Fibroblast of lung (primary cell): Measurements from ENCODE around the gene PCSK6.

Experiments
- CTCF ChIP-seq, 2 donors: IDR thresholded peaks in 1 of 2; conservative IDR thresholded peaks in 1 of 2; 1 replicate in 1 of 2; 2 replicates in 1 of 2; pipeline ENCODE4 v1.5.1; 2011 to 2012; ENCODE audit warnings: low read length in 2 of 2, control low read depth in 1 of 2, inconsistent platforms in 1 of 2, low read depth in 1 of 2, mild to moderate bottlenecking in 1 of 2
- EZH2 ChIP-seq: IDR thresholded peaks from 2 replicates; pipeline ENCODE4 v1.5.1; 2012; ENCODE audit warnings: low read length, control low read depth, mild to moderate bottlenecking; ENCODE audit errors: missing control alignments

GRCh38 chr15:101258238-101259144 is 231.0 kb downstream of the PCSK6 start:
- TF ChIP-seq CTCF (conservative IDR thresholded peaks at IDR 0.05 in 1 of 2, IDR thresholded peaks at IDR 0.05 in 1 of 2; ENCODE audit: low read depth in 1 of 2, low read length in 2 of 2) (peak; percentile 78 to 80), EZH2 (no peak)
